AG04450 (cell line): ENCODE data around the gene USF1. TPM values are rescaled to one million over a fixed set of nuclear protein-coding genes. Genes with fewer than 3 reads are reported as not detected.

ENCODE experiments used
- CTCF ChIA-PET: fragments of 300-600, 350-600 bp; formaldehyde crosslinking; extraction: SDS; loops from one replicate; lab custom pipeline; 2022; ENCODE audit warnings: antibody characterized with exemption, inconsistent platforms; lab: Charles Lee
- POLR2A ChIA-PET: fragments of 350-600 bp; formaldehyde crosslinking; extraction: SDS; loops from one replicate; lab custom pipeline; 2021; ENCODE audit warnings: antibody characterized with exemption, inconsistent platforms; lab: Yijun Ruan, JAX
- DNase-seq: peaks from one replicate; pipeline ENCODE4 v3.0.0-alpha.2; 2011; ENCODE audit warnings: low read depth, low spot score
- H3K27ac ChIP-seq: one replicate; pipeline ENCODE4 v1.5.1; 2012; ENCODE audit warnings: low read depth, low read length, control low read depth
- H3K27me3 ChIP-seq: one replicate; pipeline ENCODE4 v1.6.0; 2012; ENCODE audit warnings: low read length; ENCODE audit not compliant: control insufficient read depth, insufficient read depth
- H3K4me3 ChIP-seq: 2 replicates; pipeline ENCODE4 v1.5.1; 2011; ENCODE audit warnings: mild to moderate bottlenecking, low read depth, low read length, control low read depth
- H3K9me3 ChIP-seq: 2 replicates; pipeline ENCODE4 v1.5.1; 2012; ENCODE audit warnings: low read length; ENCODE audit not compliant: control insufficient read depth, insufficient read depth
- CTCF ChIP-seq: IDR thresholded peaks from 2 replicates; pipeline ENCODE4 v1.5.1; 2011; ENCODE audit warnings: low read depth, low read length, control low read depth, inconsistent platforms
- polyA plus RNA-seq: library from polyadenylated mRNA; depleted of rRNA; stranded (reverse); fragments of >200 nt; gene quantifications from 2 replicates; pipeline ENCODE4 v1.2.3, GENCODE V29; 2011

USF1 gene
- polyA plus RNA-seq, 1 experiment = 32.6 TPM

- no peak for TF ChIP-seq CTCF
- ChIA-PET CTCF (interaction anchor here (1.4 kb wide), 1 partner anchor 15 kb away, joined by 5 read pairs; no protein-coding TSS in a partner anchor), POLR2A (no interaction called here)
- no peaks in the 10 kb centered on the region for H3K9me3 ChIP-seq
- no peak overlapping the region for H3K27ac ChIP-seq
- DNase-seq = no peak
- no peak overlapping the region for H3K4me3 ChIP-seq
- H3K27me3 ChIP-seq = no peaks in the 10 kb centered on the region
These were observed 33.4 kb downstream of the USF1 start for GRCh38 chr1:161012420-161012819.

GRCh38 chr1:161009602-161010211, 36.1 kb downstream of the USF1 start:
- Histone ChIP-seq H3K9me3 (no peaks in the 10 kb centered on the region), H3K27ac (no peak overlapping the region), H3K27me3 (no peaks in the 10 kb centered on the region), H3K4me3 (no peak overlapping the region)
- TF ChIP-seq CTCF = no peak
- POLR2A ChIA-PET = no interaction called here
- CTCF ChIA-PET = interaction anchor here (0.8 to 1.7 kb wide), 2 partner anchors 12 to 19 kb away, joined by 4 to 7 read pairs; no protein-coding TSS in a partner anchor
- no peak for DNase-seq

GRCh38 chr1:161008869-161009510, 36.8 kb downstream of the USF1 start:
- H3K4me3 ChIP-seq = no peak overlapping the region
- no peak for DNase-seq
- H3K27me3 ChIP-seq = no peaks in the 10 kb centered on the region
- H3K27ac ChIP-seq = no peak overlapping the region
- ChIA-PET POLR2A (no interaction called here), CTCF (interaction anchor here (1.0 to 1.7 kb wide), 2 partner anchors 11 to 12 kb away, joined by 5 to 7 read pairs; no protein-coding TSS in a partner anchor)
- no peaks in the 10 kb centered on the region for H3K9me3 ChIP-seq
- no peak for TF ChIP-seq CTCF

- no peak overlapping the region for H3K27ac ChIP-seq
- DNase-seq = no peak
- H3K27me3 ChIP-seq = no peaks in the 10 kb centered on the region
- no peak overlapping the region for H3K4me3 ChIP-seq
- TF ChIP-seq CTCF = no peak
- POLR2A ChIA-PET = no interaction called here
- H3K9me3 ChIP-seq = no peaks in the 10 kb centered on the region
- CTCF ChIA-PET = interaction anchor here (2.3 kb wide), 1 partner anchor 10 kb away, joined by 13 read pairs; no protein-coding TSS in a partner anchor
These were observed 38.4 kb downstream of the USF1 start for GRCh38 chr1:161007369-161007768.

- POLR2A ChIA-PET = no interaction called here
- TF ChIP-seq CTCF = no peak
- Histone ChIP-seq H3K9me3 (no peaks in the 10 kb centered on the region), H3K27ac (no peak overlapping the region), H3K4me3 (no peak overlapping the region), H3K27me3 (no peaks in the 10 kb centered on the region)
- CTCF ChIA-PET = interaction anchor here (0.6 to 2.3 kb wide), 3 partner anchors 9 to 134 kb away, joined by 3 to 13 read pairs (median 3); no protein-coding TSS in a partner anchor
- no peak for DNase-seq
These were observed 39.2 kb downstream of the USF1 start for GRCh38 chr1:161006563-161006962.
